ENCODE data around the gene NXPH1.

NXPH1 gene

DNA sequence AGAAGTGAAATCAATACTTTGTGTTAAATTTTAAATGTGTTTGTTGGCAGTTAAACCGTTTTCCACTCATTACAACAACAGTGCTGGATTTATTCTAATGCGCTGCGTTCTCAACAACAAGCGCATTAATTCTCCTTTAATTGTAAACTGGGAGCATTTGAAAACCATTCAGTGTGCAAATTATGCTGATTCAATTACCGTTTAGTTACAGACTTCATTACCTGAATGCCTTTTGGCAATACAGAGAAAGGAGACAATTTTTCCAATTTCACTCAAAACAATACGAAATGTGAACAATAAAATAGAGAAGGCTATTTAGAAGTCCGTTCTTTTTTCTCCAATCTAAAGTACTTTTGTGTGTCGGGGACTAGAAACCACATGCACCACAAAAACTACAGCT is 4.2 kb downstream of the NXPH1 start:
- no peak for DNase-seq

DNA sequence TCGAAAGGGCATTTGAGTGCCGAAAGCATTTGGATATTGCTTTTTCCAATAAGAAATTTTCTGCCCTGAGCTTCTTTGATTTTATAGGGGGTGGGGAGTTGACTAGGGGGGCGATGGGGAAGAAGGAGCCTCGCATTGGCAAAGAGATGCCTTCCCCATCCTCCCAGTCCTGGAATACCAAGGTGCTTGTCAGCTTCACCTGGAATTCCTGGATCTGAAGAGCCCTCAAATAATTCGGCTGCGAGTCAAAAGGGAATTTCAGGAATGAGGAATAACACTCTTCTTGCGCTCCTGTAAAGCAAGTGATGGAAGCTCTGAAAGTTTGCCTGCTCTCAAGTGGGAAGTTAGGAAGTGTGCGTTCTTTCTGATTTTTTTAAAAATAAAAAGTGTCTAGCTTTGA is 7.3 kb downstream of the NXPH1 start:
- DNase-seq: no peak

DNA sequence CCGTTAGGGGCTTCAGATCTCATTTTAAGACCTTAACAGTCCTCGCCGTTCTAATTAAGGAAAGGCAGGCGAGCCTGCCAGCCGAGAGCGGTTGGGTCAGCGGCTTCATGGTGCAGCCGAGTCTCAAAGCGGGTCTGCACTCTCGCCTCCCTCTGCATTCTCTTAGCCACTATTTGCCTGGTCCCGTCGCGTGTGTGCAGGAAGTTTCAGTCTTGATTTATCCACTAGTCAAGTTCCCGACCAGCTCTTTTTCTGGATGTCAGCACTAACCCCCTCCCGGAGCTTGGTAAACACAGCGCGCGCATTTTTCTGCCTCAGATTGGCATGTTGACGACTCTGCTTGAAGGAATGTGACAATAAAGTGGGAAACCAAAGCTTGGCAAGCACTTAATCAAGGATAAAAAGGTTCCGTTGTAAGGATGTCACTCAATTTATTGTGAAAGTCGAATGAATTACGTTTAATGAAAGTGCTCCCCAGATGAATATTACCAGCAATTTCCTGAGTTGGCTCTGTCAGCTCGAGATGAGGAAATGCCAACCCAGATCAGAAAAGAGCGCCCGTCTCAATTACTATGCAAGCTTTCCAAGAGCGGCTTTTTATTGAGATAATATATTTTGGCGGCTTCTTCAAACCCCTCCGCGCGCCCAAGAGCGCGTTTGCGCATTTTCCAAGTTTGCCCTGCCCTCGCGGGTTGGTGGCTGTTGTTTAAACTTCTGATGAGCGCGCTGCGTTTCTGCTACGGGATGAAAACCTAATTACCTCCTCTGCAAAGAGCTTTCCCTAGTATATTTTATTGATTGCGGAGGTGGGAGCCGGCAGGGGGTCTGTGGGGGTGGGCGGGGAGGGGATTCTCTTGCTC is 7.9 kb downstream of the NXPH1 start:
- DNase-seq: no peak

DNA sequence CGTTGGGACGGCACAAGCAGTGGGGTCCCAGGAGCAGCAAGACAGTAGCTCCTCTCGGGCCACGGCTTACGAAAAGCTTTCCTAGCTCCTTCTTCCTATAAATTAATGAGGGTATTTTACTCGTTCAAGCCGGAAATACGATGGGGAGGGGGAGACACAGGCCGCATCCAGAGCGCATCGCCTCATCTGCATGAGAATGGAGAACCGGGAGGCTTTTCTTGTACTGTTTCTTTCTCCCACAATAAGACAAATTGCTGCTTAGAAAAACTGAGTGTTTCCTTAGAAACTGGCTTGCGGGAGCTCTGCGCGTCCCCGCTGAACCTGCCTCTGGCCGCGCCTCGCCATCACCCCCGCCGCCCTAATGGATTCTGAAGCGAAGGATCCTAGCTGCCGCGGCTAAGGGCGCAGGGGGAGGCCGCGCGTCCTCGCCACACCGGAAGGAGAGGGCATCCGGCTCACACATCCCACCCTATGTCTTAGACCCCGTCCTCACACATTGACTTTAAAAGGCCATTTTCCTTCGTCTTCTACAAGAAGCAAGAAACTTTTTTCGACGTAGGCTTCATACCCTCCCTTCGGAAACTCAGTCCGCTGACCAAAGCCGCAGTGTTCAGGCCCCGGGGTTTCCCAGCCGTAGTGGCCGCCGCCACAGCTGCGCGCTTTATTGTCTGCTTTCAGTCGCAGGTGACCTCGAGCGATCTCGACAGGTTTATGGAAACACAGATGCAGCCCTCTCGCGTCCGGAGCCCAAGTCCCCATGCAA is 8.8 kb downstream of the NXPH1 start:
- no peak for DNase-seq

DNA sequence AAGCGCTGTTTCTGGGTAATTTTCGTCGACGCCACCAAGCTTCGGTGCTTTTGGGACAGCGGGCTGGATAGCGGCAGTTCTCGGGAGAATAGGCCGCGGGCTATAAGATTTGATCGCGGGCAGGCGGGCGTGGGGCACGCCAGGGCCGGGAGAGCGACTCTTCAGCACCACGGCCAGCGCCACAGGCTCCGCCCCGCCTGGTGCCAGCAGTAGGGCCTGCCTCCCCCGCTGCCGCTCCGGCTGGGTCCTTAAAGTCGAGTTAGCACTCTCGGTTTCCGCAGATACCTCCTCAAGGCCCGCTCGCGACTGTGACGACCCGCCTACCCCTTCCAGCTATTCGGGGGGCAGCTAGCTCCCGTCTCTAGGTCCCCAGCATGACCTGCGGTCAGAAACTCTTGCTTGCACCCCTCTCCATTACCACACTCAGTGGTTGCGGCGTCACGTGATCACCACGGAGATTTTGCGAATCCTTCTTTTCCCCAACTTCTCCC is 9.4 kb downstream of the NXPH1 start:
- DNase-seq: no peak

DNA sequence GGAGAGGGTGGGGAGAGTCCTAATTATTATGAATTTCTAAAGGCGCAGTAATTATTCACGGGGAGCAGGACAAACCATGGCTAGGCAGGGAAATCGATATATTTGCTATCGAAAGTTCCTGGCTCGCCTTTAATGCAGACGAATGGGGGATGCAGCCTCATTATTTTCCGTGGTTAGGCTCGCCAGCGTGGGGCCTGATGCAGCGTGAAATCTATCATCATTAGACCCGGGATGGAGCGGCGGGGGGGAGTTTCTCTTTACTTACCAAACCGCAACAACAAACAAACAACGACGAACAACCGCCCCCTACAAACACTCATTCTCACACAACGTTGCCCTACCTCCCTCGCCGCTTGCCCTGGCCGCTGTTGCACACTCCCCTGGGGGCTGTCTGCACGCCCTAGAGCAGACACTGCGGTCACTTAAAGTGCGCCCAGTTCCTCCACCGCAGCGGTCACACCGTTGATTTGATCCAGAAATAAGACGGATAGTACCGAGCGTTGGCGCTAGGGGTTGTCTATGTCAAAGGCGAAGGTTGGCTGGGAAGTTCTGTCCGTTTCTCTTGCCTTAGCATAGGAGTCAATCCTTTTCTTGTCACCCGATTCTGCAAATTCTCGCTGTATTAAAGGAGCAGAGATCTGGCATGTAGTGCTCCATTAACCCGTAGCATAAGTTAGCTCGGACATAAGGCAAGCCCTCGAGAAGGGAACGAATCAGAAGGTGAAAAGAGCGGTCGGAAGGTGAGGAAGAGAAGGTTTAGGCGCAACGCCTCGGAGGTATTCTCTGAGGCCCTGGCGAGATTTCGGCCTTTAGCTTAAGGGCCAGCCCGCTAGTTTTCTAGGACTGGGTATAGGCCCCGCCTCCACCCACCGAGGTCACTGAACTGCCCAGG is 10.4 kb downstream of the NXPH1 start:
- DNase-seq: no peak

DNA sequence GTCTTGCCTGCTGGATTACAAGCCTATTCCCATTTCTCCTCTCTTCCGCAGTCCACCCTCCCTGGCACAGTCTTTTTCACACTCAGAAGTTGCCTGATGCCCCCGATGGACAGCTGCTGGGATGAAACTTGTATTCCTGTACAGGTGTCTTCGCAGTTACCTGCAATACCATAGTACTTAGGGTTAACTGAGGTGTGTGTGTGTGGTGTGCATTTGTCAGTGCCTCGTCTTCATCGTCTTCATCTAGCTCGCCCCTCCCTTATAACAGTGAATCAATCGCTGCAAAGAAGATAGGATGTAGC is 11.0 kb downstream of the NXPH1 start:
- DNase-seq: no peak

DNA sequence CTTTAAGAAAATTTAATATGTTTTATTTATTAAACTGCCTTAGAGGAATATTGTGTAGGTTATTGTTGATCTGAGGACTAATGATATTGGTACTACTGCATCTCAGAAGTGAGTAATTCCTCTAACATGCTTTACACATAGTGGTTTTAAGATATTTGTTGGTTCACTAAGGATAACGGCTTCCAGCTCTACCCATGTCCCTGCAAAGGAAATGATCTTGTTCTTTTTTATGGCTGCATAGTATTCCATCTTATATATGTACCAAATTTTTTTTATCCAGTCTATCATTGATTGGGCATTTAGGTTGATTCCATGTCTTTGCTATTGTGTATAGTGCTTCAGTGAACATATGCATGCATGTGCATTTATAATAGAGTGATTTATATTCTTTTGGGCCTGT is 20.1 kb downstream of the NXPH1 start:
- DNase-seq: no peak

DNA sequence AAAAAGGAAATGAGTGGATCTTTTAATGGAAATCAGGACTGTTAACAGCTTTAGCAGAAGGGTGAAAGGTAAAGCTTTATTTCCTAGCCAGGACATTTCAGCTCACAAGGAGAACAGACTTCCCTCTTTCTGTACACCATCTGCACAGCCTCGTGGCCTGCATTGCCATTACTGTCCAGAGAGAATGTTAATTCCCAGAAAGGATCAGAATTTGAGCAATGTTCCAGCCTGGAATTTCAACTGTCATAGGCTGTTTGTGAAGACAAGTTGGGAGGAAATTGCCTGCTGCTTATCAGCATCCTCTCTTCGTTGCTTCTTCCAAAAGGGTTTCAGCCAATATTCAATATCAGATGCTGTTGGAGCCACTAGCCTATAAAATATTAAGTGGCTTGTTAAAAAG is 22.0 kb downstream of the NXPH1 start:
- no peak for DNase-seq

DNA sequence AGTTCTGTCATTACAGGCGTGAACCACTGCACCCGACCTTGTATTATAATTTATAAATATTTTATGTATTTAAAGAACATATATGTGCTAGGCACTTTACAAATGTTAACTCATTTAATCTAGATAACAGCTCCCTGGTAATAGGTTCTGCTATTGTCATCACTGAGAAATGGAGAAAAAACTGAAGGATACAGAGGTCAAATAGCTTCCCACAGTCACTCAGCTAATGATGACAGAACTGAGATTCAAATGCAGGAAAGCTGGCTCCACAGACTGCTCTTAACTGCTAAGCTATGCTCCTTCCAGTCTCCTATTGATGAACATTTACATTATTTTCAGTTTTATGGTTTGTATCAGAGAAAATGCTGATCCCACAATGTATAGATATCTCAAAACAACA is 28.9 kb downstream of the NXPH1 start:
- DNase-seq: no peak

DNA sequence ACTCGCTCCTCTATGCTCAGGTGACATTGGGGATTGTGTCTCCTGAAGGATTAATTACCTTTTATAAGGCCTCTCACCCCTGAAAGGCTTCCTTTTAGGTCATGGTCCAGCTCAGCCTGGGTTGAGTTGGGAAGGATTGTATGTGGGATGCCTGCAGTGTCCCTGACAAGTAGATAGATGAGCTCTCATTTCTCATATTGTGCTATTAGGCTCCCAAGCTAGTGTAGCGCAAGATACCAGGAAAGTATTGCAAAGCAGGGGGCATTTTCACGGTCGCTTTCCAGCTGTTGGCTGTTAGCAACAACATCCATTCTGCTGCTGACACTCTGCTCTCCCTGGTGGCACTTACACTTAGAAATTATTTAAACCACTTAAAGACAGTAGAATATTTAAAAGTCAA is 31.9 kb downstream of the NXPH1 start:
- no peak for DNase-seq

DNA sequence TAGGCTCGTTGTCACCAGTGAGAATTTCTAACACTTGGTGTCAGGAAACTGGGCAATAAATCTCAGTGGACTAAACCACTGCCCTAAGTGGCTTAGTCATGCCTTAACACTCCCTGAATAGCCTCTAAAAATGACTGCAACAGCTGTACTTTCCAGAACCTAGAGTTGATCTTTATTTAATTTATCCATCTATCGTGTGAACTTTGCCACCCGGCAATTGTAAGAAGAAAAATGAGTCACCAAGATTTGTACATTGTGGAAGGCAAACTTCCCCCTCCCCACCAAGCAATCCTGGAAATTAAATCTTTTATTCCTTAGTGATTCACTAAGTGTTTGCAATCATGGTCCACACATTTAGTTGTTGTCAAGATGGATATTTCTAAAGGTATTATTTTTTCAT is 47.1 kb downstream of the NXPH1 start:
- DNase-seq: no peak

DNA sequence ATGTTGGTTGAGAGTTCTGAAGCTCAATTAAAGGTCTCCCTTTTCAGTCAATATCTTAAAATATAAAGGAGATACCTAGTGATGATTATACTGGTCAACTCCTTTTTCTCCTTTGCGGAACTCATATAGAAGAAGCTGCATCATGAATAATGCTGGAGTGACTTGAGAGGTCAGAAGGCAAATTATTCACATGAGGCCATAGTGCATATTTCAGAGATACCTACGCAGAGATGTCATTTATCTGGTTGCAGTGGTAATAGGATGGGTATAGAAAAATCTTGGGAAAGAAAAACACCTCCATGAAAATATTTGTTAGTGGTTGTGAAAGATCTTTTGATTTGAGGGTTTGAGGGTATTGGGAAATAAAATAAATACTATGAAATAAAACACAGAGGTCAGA is 47.7 kb downstream of the NXPH1 start:
- no peak for DNase-seq

DNA sequence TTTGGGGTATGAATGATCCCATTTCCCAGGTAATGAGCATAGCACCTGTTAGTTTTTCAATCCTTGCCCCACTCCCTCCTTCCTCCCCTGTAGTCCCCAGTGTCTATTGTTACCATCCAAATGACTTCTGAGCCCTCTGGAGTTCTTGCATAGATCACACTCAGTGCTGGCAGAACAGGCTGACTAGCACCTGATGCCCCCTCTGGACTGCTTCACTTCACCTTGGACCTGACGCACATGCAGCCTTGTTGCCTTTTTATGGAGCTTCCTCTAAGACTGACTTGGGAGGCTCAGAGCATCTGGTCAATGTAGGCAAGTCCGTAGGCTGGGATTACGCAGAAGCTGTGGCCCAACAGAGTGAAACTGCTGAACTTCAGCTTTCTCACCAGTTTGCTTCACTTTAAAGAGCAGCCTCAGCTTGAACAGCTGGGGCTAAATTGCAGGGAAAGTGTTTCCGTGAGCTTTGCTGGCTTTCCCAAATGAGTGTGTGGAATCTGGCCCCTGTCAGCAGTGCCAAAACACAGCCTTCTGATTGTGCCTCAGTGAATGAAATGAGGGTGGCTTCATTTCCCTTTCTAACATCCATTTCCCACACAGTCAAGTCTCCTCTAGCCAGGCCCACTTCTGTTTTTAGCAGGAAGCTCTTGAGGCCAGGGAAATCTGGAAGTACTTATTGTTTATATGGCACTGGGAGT is 48.5 kb downstream of the NXPH1 start:
- DNase-seq: no peak

DNA sequence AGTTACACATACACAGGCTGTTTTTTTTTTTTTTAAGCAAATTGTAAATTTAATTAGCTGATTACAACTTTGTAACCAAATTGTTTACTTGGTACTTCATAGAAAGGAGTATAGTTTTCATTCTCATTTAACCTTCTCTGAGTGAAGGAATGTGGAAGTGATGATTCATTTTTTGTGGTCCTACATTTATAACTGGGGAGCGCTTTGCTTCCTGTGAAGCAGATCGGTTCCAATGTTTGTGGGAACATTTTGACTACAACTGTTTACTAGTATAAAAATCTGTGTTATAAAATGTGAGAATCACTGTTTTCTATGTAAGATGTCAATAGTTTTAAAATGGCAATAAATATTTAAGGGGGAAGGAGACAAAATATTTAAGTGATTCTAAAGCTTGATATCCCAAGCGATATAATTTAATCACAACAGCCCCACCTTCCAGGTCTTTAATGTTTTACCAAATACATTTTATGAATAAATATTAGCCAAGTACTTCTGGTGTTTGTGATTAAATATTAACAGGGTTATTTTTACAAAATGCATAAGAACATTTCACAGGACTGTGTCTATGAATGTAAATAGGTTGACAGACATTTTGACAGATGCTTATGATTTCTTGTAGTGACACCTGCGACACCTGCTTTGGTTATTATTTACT is 57.1 kb downstream of the NXPH1 start:
- DNase-seq: no peak

DNA sequence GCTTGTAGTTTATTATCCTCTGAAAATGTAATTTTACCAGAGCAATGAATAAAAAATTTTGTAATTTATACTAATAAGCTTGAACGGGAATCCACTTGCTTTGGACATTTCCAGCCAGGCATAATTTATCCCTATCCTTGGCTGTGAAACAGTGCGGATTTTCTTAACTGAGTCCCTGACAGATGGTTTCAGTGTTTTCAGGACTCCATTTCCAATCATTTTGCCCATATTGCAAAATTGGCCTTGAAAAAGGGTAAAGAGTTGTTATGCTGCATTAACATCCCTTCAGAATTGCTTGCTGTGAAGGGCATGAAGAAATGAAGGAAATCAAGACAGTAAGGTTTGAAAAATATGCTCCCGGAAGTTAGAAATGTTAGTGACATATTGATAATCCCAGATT is 57.7 kb downstream of the NXPH1 start:
- DNase-seq: no peak

DNA sequence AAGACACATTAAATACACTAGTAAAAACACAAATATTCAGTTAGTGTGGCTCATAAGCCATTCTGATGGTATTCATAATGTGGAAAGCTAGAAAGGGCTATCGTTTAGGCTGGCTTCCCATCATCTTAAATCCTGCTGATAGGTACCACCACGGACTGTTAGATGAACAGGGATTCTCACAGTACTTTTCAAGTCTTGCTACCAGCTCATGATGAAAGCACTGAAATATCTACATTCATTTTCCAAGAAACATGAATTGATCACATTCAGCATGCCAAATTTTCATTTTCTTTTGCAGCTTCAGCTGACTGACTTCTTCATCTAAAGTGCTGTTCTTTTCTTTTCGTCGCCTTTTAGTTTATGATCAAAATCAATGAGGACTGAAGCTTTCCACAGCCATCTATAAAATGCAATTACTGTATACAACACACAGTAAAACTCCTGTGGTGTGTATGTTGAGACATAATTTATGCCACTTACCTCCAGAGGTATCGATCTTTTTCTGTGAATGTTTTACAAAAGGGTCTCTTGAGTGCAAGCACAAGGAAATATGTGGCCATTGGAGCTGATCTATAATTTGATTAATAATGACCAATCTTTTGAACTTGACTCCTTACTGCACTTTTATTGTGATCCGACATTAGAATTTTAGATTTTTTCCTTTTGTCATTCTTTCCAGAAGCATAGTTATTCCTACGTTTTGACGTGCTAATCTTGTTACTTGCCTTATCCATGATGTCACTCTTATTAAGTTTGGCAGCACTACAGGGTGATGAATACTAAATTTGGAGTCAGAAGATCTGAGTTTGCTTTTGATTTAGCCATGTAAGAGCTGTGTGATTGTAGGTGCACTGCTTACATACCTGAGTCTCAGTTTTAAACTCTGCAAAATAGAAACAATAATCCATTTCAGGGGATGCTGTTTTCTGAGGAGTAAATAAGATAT is 58.4 kb downstream of the NXPH1 start:
- no peak for DNase-seq

DNA sequence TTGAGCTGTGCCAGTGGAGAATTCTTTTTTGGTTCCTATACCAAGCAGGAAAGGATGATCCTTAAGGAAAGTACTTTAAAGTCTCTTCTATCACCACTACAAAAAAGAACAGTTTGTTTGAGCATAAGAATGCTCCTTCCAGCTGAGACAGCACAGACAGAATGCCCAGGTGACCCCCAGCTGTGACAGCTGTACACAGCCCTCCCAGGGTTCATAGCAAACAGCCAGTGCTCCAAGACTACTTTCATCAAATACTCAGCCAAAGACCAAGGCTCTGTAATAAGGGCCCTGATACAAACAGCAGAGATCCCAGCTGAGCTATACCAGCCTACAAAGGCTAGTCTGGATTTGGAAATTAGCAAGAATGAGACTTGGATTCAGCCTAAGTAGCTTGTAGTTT is 65.7 kb downstream of the NXPH1 start:
- DNase-seq: no peak

DNA sequence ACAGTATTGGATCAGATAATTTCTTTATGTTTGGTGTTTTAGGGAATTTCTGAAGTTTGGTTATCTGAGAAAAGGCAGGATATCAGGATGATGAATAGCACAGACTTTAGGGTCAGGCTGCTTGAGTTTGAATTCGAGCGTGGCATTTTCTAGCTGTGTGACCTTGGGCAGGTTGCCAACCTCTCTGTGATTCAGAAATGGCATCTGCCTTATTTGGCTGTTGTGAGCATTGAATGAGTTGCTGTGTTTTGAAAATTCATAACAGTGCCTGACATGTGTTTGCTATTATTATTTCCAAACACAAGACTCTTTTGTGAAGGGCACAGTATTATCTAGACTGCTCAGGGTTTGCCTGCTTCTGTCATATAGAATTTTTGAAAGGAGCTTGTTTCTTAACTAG is 66.9 kb downstream of the NXPH1 start:
- DNase-seq: no peak

DNA sequence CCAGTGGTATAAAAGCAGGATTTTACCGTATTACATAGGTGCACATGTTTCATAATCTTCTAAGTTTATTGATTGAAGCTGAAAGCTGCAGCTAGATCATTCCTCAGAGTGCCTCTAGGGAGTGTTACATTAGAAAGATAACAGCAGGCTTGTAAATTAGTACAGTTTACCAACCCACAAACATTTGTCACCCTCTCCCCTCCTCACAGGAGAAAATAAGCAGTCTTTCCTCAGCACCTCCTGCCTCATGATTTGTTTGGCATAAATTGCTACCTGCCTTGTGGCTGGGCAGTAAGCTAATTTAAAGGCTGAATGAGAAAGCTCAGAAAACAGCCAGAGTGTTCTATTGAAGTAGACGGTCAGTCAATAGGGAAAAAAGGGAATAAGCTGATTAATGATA is 74.2 kb downstream of the NXPH1 start:
- DNase-seq: no peak

DNA sequence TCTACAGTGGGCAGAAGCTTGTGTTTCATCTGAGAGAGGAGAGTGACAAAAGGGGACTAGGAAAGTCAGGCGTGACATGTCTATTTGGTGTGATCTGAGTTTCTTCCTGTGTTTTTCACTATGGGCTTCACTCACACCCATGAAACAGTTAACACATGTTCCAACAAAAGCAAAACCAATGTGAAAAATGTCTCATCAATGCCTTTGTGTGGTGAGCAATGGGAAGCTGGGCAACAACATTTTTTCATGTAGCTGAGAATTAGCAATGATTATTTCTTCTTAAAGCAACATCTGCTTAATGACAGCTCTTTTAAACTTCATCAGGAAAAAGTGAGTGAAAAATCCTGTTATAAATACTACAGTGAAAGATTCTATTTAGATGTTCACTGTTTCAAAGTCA is 76.2 kb downstream of the NXPH1 start:
- no peak for DNase-seq
